Right forelimb (tissue), 1 donor: ENCODE results near the gene ABCB6.
A peak's percentile ranks its signal among the peaks of the same experiment; 100 is the strongest.
"Not testable (repeated sequence)": the region's sequence is repeated elsewhere in the genome, so short reads cannot be mapped to it uniquely, and the experiment has no call there.

Source experiments
- DNase-seq: peaks from one replicate; pipeline ENCODE4 v3.0.0-alpha.2; 2018

Gene ABCB6

GRCh38 chr2:219213026-219213415 lies 5.7 kb downstream of the ABCB6 start:
- no peak for DNase-seq

GRCh38 chr2:219210886-219211362 lies 7.8 kb downstream of the ABCB6 start:
- DNase-seq: no peak

DNA sequence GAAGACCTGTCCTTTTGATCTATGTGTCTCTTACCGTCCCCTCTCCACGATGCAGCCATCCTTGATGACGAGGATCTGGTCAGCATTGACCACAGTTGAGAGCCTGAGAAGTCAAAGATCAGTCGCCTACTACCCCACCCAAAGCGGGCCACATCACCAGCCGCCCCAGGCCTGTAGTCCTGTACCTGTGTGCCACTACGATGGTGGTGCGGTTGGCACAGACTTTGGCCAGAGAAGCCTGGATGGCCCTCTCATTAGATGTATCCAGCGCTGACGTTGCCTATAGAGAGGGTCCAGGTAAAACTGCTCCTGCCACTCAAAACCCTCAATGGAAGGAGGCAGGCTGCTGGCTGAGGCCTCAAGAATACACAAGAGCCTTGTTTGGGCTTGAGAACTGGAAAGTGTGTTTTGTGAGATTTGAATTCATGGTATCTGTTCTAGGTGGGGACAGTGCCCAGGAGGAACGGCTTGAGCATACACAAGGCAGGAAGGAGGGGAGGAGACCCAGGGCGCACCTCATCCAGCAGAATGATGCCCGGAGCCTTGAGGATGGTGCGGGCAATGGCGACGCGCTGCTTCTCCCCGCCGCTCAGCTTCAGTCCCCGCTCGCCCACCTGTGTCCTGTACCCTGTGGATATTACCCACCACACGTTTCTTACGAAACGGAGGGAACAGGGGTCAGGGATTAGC lies 8.4 kb downstream of the ABCB6 start:
- no peak for DNase-seq

GRCh38 chr2:219209236-219210195 lies 9.2 kb downstream of the ABCB6 start:
- no peak for DNase-seq

DNA sequence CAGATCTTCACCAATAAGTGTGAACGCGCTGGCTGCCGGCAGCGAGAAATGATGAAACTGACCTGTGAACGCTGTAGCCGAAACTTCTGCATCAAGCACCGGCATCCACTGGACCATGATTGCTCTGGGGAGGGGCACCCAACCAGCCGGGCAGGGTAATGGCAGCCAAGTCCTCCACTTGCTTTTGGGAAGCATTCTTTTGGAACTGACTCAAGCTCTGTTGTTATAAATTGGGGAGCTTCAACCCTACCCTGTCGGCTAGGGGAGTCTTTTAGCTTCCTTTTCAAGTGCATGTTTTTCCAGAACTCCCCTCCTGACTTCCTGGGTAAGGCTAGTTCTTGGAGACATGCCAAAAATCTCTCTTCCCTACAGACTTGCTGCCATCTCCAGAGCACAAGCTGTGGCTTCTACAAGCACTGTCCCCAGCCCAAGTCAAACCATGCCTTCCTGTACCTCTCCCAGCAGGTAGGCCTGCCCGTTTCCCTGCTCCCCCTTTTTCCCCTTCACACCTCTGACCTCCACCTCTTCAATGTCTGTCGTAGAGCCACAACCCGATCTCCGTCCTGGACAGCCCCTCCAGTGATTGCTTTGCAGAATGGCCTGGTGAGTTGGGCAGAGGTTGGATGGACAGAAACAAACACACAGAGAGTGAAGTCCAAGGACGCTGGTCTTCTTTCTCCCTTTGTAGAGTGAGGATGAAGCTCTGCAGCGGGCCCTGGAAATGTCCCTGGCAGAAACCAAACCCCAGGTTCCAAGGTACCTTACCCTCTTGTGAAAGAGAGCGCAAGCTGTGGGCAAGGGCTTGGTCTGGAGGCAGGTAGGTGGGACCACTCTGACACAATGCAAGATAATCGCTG lies 10.6 kb downstream of the ABCB6 start:
- no peak for DNase-seq

GRCh38 chr2:219207134-219207883 lies 11.4 kb downstream of the ABCB6 start:
- no peak for DNase-seq

DNA sequence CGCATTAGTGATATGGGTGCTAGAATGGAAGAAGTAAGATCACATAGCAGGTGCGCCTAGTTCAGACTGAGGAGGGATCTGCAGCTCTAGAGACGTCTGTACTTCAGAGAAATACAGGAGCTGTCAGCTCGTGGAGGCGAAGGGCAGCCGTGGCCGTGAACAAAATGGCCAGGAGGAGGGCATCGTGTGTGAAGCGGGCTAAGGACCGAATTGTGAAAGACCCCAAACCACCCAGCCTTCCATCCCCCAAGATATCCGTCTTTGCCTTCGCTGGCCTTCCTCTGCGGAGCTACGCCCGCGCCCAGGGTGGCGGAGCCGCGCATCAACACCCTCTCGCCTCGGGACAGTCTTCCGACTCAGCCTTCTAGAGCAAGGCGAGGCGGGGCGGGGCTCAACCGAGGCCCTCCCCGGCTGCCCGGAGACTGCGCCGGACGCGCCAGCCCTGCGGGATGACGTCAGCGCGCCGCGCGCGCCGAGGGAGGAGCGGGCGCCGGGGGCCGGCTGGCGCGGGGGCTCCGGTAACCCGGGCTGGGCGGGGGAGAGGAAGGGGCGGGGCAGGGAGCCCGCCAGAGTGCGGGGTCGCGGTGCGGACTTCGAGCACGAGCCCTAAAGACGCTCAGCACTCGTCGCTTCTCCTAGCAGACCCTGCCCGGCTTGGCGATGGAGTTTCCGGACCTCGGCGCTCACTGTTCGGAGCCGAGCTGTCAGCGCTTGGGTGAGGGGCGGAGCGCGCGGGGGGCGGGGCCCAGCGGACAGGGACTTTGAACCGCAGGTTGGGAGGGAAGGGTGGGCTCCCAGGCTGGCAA lies 12.2 kb downstream of the ABCB6 start, which contains the start of gene ZFAND2B:
TSS of gene ZFAND2B (plus strand) at position 455 of the 806 bp plus-strand sequence. CDS start at position 661, 206 bp downstream.
- peak; percentile 98 for DNase-seq

GRCh38 chr2:219205981-219206327 lies 12.8 kb downstream of the ABCB6 start:
- no peak for DNase-seq

DNA sequence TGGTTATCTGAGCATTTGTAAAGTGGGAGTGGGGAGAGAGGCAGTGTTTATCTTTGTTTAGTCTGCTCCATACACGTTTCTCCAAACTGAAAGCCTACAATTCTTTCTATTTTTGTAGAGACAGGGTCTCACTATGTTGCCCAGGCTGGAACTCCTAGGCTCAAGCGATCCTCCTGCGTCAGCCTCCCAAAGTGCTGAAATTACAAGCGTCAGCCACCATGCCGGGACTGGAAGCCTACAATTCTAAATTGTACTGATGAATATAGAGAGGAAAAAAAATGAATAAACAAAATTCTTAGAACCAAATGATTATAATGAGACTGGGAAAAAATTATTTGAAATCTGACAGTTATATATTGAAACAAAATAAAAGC lies 13.6 kb downstream of the ABCB6 start:
- DNase-seq: no peak

DNA sequence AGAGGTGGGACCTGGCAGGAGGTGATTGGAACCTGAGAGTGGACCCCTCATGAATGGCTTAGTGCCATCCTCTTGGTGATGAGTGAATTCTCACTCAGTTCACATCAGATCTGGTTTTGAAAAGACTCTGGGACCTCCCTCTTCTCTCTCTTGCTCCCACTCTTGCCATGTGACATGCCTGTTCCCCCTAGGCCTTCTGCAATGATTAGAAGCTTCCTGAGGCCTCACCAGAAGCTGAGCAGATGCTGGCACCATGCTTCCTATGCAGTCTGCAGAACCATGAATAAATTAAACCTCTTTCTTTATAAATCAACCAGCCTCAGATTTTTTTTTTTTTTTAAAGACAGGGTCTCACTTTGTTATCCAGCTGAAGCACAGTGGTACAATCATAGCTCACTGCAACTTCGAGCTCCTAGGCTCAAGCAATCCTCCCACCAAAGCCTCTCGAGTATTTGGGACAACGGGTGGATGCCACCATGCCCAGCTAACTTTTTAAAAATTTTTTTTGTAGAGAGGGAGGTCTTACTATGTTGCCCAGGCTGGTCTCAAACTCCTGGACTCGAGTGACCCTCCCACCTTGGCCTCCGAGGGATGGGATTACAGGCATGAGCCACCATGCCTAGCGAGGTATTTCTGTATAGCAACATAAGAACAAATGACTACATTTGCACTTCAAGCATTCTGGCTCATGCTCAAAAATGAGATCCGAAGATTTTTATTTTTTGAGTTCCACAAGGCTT lies 14.2 kb downstream of the ABCB6 start:
- no peak for DNase-seq

- DNase-seq: not testable (repeated sequence)
These were observed 17.4 kb downstream of the ABCB6 start for GRCh38 chr2:219201331-219201730.

- DNase-seq: not testable (repeated sequence)
These were observed 18.0 kb downstream of the ABCB6 start for GRCh38 chr2:219200502-219201326.

DNA sequence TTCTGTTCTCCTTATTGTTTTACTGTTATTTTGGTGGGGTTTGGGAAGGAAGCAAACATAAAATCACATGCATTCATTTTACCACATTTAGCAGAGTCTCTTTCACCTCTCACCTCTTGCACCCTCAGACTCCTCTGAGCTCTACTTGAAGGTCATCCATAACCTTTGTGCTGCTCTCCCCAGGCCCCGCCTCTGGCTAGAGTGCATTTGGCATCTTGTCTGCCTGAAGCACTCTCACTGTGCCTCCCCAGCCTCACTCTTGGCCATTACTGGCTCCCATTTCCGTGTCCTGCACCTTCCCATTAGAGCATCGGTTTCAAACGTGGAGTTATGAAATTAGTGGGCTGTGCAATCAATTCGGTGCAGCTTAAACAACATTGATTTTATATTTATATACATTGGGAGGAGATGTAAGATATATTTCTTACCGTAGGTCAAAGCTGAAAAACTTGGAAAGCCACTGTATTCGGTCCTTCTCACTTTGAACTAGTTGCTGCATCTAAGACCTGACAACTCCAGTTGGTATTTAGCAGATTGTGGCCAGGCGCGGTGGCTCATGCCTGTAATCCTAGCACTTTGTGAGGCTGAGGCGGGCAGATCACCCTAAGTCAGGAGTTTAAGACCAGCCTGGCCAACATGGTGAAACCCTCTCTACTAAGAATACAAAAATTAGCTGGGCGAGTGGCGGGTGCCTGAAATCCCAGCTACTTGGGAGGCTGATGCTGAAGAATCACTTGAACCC lies 19.1 kb downstream of the ABCB6 start:
- DNase-seq: no peak

GRCh38 chr2:219198974-219199373 lies 19.8 kb downstream of the ABCB6 start:
- DNase-seq: no peak

DNA sequence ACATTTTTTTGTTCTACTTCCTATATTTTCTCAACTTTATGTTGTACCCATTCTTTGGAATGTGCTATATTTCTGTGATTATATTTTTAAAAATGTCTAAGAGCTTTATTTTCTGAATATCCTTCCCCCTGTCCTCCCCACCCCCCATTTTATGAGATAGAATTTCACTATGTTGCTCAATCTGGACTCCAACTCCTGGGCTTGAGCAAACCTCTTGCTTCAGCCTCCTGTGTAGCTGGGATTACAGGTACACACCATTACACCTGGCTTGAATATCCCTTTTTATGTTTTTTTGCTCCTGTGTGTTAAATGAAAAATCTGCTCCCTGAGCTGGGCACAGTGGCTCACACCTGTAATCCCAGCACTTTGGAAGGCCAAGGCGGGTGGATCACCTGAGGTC lies 21.4 kb downstream of the ABCB6 start:
- no peak for DNase-seq

DNA sequence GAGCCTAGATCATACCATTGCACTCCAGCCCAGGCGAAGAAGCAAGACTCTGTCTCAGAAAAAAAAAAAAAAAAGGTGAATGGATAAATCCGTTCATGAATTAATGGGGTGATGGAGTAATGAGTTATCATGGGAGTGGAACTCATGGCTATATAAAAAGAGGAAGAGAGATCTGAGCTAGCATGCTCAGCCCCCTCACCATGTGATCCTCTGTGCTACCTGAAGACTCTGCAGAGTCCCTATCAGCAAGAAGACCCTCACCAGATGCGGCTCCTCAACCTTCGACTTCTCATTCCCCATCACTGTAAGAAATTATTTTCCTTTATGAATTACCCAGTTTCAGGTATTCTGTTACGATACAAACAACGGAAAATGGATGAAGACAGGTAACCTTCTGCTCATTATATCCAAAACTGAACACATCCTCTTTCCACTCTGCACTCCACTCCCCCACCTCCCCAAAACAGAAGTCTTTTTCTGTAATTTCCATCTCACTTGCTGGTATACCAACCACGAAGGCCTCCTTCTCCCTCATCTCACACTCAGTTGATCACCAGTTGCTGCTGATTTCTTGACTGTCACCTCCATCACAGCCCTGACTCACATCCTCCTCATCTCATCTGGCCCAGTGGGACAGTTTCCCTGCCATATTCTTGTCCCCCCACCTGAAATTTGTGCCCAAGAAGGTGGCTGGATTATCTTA lies 31.9 kb downstream of the ABCB6 start:
- DNase-seq: no peak

- DNase-seq: no peak
These were observed 34.6 kb downstream of the ABCB6 start for GRCh38 chr2:219184121-219184520.

- DNase-seq: no peak
These were observed 35.5 kb downstream of the ABCB6 start for GRCh38 chr2:219183151-219183772.
